Mesenchymal stem cell (in vitro differentiated cells and primary cell): ENCODE results near the gene DKK3.

ENCODE experiments used
- DNase-seq: peaks from one replicate; pipeline ENCODE4 v3.0.0-alpha.2; 2013
- H2AFZ ChIP-seq: one replicate; pipeline ENCODE4 v1.6.1; 2013; ENCODE audit warnings: low read depth, mild to moderate bottlenecking, control low read depth, inconsistent platforms, low read length, moderate library complexity
- H2AK5ac ChIP-seq: 2 replicates; pipeline ENCODE4 v1.6.1; 2013; ENCODE audit warnings: low read length, moderate library complexity, mild to moderate bottlenecking, inconsistent platforms; ENCODE audit not compliant: severe bottlenecking
- H2BK120ac ChIP-seq: one replicate; pipeline ENCODE4 v1.6.1; 2013; ENCODE audit warnings: low read depth, mild to moderate bottlenecking, inconsistent platforms, low read length, moderate library complexity
- H2BK12ac ChIP-seq, 2 experiments: one replicate each; pipeline ENCODE4 v1.6.1; 2013; ENCODE audit warnings: inconsistent platforms in 2 of 2, low read length in 2 of 2, mild to moderate bottlenecking in 2 of 2, moderate library complexity in 2 of 2, control low read depth in 1 of 2
- H2BK15ac ChIP-seq: one replicate; pipeline ENCODE4 v1.6.1; 2013; ENCODE audit warnings: mild to moderate bottlenecking, low read depth, inconsistent platforms; ENCODE audit not compliant: poor library complexity, severe bottlenecking
- H2BK5ac ChIP-seq: 2 replicates; pipeline ENCODE4 v1.6.1; 2013; ENCODE audit warnings: low read depth, mild to moderate bottlenecking, low read length, control low read depth, inconsistent platforms; ENCODE audit not compliant: poor library complexity, severe bottlenecking
- H3K14ac ChIP-seq, 2 experiments: one replicate each; pipeline ENCODE4 v1.6.1; 2013; ENCODE audit warnings: inconsistent platforms in 2 of 2, low read length in 2 of 2, control low read depth in 1 of 2, mild to moderate bottlenecking in 1 of 2, moderate library complexity in 1 of 2
- H3K18ac ChIP-seq, 2 experiments: one replicate each; pipeline ENCODE4 v1.6.1; 2013; ENCODE audit warnings: inconsistent platforms in 2 of 2, low read length in 2 of 2, control low read depth in 1 of 2, low read depth in 1 of 2, mild to moderate bottlenecking in 1 of 2
- H3K23ac ChIP-seq, 2 experiments: one replicate each; pipeline ENCODE4 v1.6.1; 2013; ENCODE audit warnings: inconsistent platforms in 2 of 2, low read length in 2 of 2, mild to moderate bottlenecking in 2 of 2, moderate library complexity in 2 of 2, control low read depth in 1 of 2
- H3K27ac ChIP-seq: 2 replicates; pipeline ENCODE4 v1.5.1; 2013; ENCODE audit warnings: mild to moderate bottlenecking, moderate library complexity, low read length, control low read depth, inconsistent platforms; ENCODE audit not compliant: poor library complexity, severe bottlenecking
- H3K27me3 ChIP-seq, 2 experiments: 2 replicates each; pipeline versions ENCODE4 v1.6.1 to v1.7.0; 2013; ENCODE audit warnings: low read length in 2 of 2, mild to moderate bottlenecking in 2 of 2, moderate library complexity in 2 of 2, control low read depth in 1 of 2, inconsistent platforms in 1 of 2; ENCODE audit not compliant: control insufficient read depth in 1 of 2, insufficient read depth in 1 of 2
- H3K36me3 ChIP-seq, 2 experiments: 2 replicates each; pipeline versions ENCODE4 v1.6.1 to v1.7.0; 2013; ENCODE audit warnings: low read length in 2 of 2, control low read depth in 1 of 2, inconsistent platforms in 1 of 2, low read depth in 1 of 2, mild to moderate bottlenecking in 1 of 2; ENCODE audit not compliant: insufficient read depth in 2 of 2, control insufficient read depth in 1 of 2
- H3K4ac ChIP-seq, 2 experiments: one replicate each; pipeline ENCODE4 v1.6.1; 2013; ENCODE audit warnings: inconsistent platforms in 2 of 2, low read length in 2 of 2, mild to moderate bottlenecking in 2 of 2, moderate library complexity in 2 of 2, control low read depth in 1 of 2, low read depth in 1 of 2
- H3K4me1 ChIP-seq: 2 replicates; pipeline ENCODE4 v1.6.1; 2013; ENCODE audit warnings: low read depth, low read length, control low read depth; ENCODE audit not compliant: control insufficient read depth, insufficient read depth
- H3K4me2 ChIP-seq: 2 replicates; pipeline ENCODE4 v1.6.1; 2013; ENCODE audit warnings: low read length, mild to moderate bottlenecking, inconsistent platforms; ENCODE audit not compliant: poor library complexity, severe bottlenecking
- H3K4me3 ChIP-seq, 2 experiments: 2 replicates each; pipeline versions ENCODE4 v1.5.1 to v1.7.0; 2013; ENCODE audit warnings: low read length in 2 of 2, mild to moderate bottlenecking in 2 of 2, control low read depth in 1 of 2, low read depth in 1 of 2; ENCODE audit not compliant: insufficient read depth in 1 of 2
- H3K79me1 ChIP-seq: replicated peaks from 2 replicates; pipeline ENCODE4 v1.6.1; 2013; ENCODE audit warnings: mild to moderate bottlenecking, control low read depth, low read length, inconsistent platforms; ENCODE audit not compliant: poor library complexity, severe bottlenecking
- H3K9ac ChIP-seq: 2 replicates; pipeline ENCODE4 v1.7.0; 2013; ENCODE audit warnings: mild to moderate bottlenecking, low read length, moderate library complexity
- H3K9me3 ChIP-seq: 2 replicates; pipeline ENCODE4 v1.7.0; 2013; ENCODE audit warnings: mild to moderate bottlenecking, low read length; ENCODE audit not compliant: control insufficient read depth
- H4K8ac ChIP-seq: one replicate; pipeline ENCODE4 v1.6.1; 2013; ENCODE audit warnings: inconsistent platforms, mild to moderate bottlenecking, low read length, moderate library complexity
- H4K91ac ChIP-seq: one replicate; pipeline ENCODE4 v1.6.1; 2013; ENCODE audit warnings: mild to moderate bottlenecking, low read length, inconsistent platforms
- WGBS: methylation state at CpG from one replicate; pipeline ENCODE4 v1.1.7; 2013; ENCODE audit warnings: mixed read lengths; 5-methylcytosine and 5-hydroxymethylcytosine counted together

Gene DKK3

DNA sequence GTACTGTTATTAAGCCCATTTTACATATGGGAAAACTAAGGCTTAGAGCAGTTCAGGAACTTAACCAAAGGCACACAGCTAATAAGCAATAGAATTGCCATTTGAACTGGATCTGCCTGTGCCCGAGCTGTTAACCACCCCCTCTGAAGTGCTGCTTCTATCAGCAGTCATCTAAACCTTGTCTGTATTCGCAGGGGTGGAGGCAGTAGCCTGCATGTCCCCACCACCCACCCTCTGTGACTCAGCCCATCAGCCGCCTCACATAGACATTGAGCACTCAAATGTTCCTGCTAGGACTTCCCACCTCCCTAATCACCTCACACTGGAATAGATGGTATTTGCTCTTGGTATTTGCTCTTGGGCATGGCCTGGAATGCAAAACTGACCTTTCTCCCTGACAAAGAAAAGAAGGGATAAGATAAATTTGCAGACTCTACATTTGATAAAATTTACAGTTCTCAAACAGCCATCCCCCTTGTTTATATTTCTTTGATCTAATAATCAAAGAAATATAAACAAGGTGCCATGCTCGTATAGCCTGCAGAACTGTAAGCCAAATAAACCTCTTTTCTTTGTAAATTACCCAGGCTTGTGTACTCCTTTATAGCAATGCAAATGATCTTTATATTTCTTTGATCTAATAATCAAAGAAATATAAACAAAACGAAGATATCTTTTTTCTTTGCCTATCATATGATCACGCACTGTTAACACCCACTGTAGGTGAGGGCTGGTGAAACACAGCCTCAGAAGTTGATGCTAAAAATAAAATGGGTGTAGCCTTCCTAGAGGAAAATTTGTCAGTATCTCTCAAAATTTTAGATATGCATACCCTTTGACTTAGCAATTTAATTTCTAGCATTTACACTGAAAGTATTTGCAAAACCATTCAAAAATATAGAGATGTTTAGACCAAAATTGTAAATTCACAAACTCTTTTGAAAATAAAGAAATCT, 15.9 kb downstream of the DKK3 start:
- H3K18ac ChIP-seq: peak overlapping the region in 1 of 2 experiments; percentile 58
- no peak overlapping the region for H2AFZ ChIP-seq
- H2BK15ac ChIP-seq: no peak overlapping the region
- H3K27ac ChIP-seq: peak overlapping the region; percentile 35
- H3K14ac ChIP-seq: no peak overlapping the region
- H3K4ac ChIP-seq: no peak overlapping the region
- no peak overlapping the region for H2BK12ac ChIP-seq
- peaks cover 20% of the 10 kb centered on the region for H3K4me1 ChIP-seq
- peaks cover 31% of the 10 kb centered on the region for H3K79me1 ChIP-seq
- no peaks in the 10 kb centered on the region for H3K27me3 ChIP-seq
- peak; percentile 66 for DNase-seq
- H2AK5ac ChIP-seq: no peak overlapping the region
- no peak overlapping the region for H3K9ac ChIP-seq
- WGBS: 2% methylated on average over 2 of the region's 6 CpGs
- peak overlapping the region; percentile 47 for H4K91ac ChIP-seq
- H3K23ac ChIP-seq: no peak overlapping the region
- H3K4me2 ChIP-seq: no peak overlapping the region
- no peaks in the 10 kb centered on the region for H3K9me3 ChIP-seq
- H2BK5ac ChIP-seq: no peak overlapping the region
- peak overlapping the region; percentile 55 for H2BK120ac ChIP-seq
- no peak overlapping the region for H3K4me3 ChIP-seq
- H3K36me3 ChIP-seq: peaks cover 0 to 47% of the 10 kb centered on the region in 2 experiments
- peak overlapping the region; percentile 32 for H4K8ac ChIP-seq

DNA sequence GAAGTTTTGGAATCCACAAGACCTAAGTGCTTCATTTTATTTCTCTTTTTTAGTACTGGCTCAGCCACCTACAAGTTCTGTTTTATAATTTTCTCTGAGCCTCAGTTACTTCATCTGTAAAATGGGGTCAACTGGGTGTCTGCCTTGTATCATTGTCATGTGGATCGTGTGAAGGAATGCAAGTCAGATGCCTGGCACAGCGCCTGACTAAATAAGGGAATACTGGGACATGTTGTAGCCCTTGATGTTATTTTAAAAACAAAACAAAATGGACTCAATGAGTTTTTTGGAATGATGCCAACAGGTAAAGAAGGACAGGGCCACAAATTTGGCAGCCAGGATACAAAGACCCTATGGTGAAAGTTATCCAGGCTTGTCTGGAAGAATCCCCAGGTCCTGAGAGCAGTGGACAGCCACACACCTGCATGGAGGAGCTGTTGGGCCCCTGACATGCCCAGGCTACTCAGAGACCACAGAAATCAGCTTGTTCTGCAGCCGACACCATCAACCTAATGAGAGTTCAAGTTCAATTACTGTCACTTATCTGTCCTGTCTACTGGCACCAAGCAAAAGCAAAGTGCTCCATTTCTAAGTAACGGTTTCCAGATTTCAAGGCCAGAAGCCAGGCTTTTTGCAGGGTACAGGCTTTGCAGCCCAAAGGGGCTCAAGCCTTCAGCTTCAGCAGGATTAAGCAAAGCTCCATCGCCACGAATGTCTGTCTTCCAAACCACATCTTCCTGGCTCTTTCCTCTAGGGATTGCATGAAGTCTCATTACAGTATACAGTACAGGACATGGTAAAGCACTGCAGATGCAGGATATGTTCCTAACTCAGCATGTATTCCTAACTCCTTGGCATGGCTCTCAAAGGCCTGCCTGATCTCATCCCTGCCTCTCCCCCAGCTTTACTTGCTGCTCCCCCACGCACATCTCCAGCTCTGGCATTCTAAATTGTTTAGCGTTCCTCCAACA, 18.4 kb downstream of the DKK3 start:
- Histone ChIP-seq H2BK120ac (no peak overlapping the region), H3K23ac (no peak overlapping the region), H3K4me1 (peaks cover 23% of the 10 kb centered on the region), H2AK5ac (peak overlapping the region; percentile 18), H2AFZ (no peak overlapping the region), H3K4me3 (no peak overlapping the region), H3K4me2 (no peak overlapping the region), H3K9me3 (no peaks in the 10 kb centered on the region), H4K91ac (no peak overlapping the region), H2BK12ac (peak overlapping the region in 1 of 2 experiments; percentile 80), H3K14ac (no peak overlapping the region), H3K27ac (no peak overlapping the region), H3K4ac (peak overlapping the region; percentile 24 to 30), H3K27me3 (no peaks in the 10 kb centered on the region), H3K36me3 (peaks cover 0 to 26% of the 10 kb centered on the region in 2 experiments), H4K8ac (peak overlapping the region; percentile 35), H3K18ac (peak overlapping the region; percentile 37 to 64), H3K9ac (no peak overlapping the region), H2BK5ac (no peak overlapping the region), H2BK15ac (no peak overlapping the region), H3K79me1 (peaks cover 24% of the 10 kb centered on the region)
- DNase-seq: peak; percentile 55
- 71% methylated on average over 8 of the region's 8 CpGs for WGBS

GRCh38 chr11:11988681-11989261, 19.7 kb downstream of the DKK3 start:
- Histone ChIP-seq H3K4ac (peak overlapping the region; percentile 78), H2BK12ac (peak overlapping the region; percentile 40 to 93), H2BK120ac (peak overlapping the region; percentile 95), H3K79me1 (peaks cover 23% of the 10 kb centered on the region), H3K9ac (no peak overlapping the region), H2AK5ac (peak overlapping the region; percentile 96), H3K27me3 (no peaks in the 10 kb centered on the region), H3K27ac (peak overlapping the region; percentile 84), H3K4me3 (no peak overlapping the region), H3K4me2 (no peak overlapping the region), H3K4me1 (peaks cover 22% of the 10 kb centered on the region), H3K18ac (peak overlapping the region; percentile 86 to 92), H2BK15ac (peak overlapping the region; percentile 87), H3K14ac (peak overlapping the region in 1 of 2 experiments; percentile 83), H3K23ac (peak overlapping the region in 1 of 2 experiments; percentile 55), H4K91ac (peak overlapping the region; percentile 90), H3K36me3 (peaks cover 0 to 19% of the 10 kb centered on the region in 2 experiments), H2AFZ (no peak overlapping the region), H3K9me3 (no peaks in the 10 kb centered on the region), H4K8ac (peak overlapping the region; percentile 87), H2BK5ac (peak overlapping the region; percentile 71)
- DNase-seq: no peak
- 82% methylated on average over 4 of the region's 5 CpGs for WGBS
